GM12878 (cell line): ENCODE results near the gene ATG101. TPM values are rescaled to one million over a fixed set of nuclear protein-coding genes. Genes with fewer than 3 reads are reported as not detected.

Experiments
- BCL11A ChIP-seq: IDR thresholded peaks from 2 replicates; pipeline ENCODE4 v1.6.1; 2011; ENCODE audit warnings: low read depth, low read length
- BRCA1 ChIP-seq: IDR thresholded peaks from 2 replicates; pipeline ENCODE4 v1.6.1; 2011; ENCODE audit warnings: low read depth, low read length, improper control_type of control experiment
- CBFB ChIP-seq: IDR thresholded peaks from 2 replicates; pipeline ENCODE4 v1.6.1; 2016; ENCODE audit warnings: antibody characterized with exemption, low read depth
- CEBPB ChIP-seq, 2 experiments: fragments of 150-350 bp in 1 of 2; IDR thresholded peaks; 2 replicates each; pipeline ENCODE4 v1.6.1; 2012 to 2014; ENCODE audit warnings: low read depth in 2 of 2, low read length in 2 of 2, borderline replicate concordance in 1 of 2, inconsistent platforms in 1 of 2
- E2F4 ChIP-seq: IDR thresholded peaks from 2 replicates; pipeline ENCODE4 v1.6.1; 2012; ENCODE audit warnings: low read depth, low read length, improper control_type of control experiment
- EED ChIP-seq: sonication (generic); IDR thresholded peaks from 2 replicates; pipeline ENCODE4 v1.6.1; 2016; ENCODE audit warnings: antibody characterized with exemption, low read depth
- EGR1 ChIP-seq, 2 experiments: IDR thresholded peaks; 1 replicate in 1 of 2; 2 replicates in 1 of 2; pipeline ENCODE4 v1.6.1; 2011 to 2012; ENCODE audit warnings: low read depth in 2 of 2, low read length in 2 of 2, borderline replicate concordance in 1 of 2, mild to moderate bottlenecking in 1 of 2, moderate library complexity in 1 of 2
- EZH2 ChIP-seq: IDR thresholded peaks from 2 replicates; pipeline ENCODE4 v1.6.1; 2012; ENCODE audit warnings: low read depth, mild to moderate bottlenecking, control low read depth, inconsistent platforms, low read length, borderline replicate concordance; ENCODE audit not compliant: control insufficient read depth
- HDAC6 ChIP-seq: fragments of 200-600 bp; sonication (generic); IDR thresholded peaks from one replicate; pipeline ENCODE4 v1.8.0; 2017; ENCODE audit warnings: antibody characterized with exemption; ENCODE audit not compliant: unreplicated experiment
- IRF4 ChIP-seq: IDR thresholded peaks from 2 replicates; pipeline ENCODE4 v1.6.1; 2011; ENCODE audit warnings: low read depth, low read length
- JUND ChIP-seq: IDR thresholded peaks from 2 replicates; pipeline ENCODE4 v1.6.1; 2012; ENCODE audit warnings: low read depth, mild to moderate bottlenecking, low read length, improper control_type of control experiment, moderate library complexity
- LARP7 ChIP-seq: fragments of 450-650 bp; IDR thresholded peaks from 2 replicates; pipeline ENCODE4 v1.6.1; 2017; ENCODE audit warnings: mild to moderate bottlenecking
- MAX ChIP-seq: IDR thresholded peaks from 2 replicates; pipeline ENCODE4 v1.6.1; 2012; ENCODE audit warnings: low read depth, low read length, improper control_type of control experiment
- MEF2B ChIP-seq: fragments of 450-650 bp; IDR thresholded peaks from 2 replicates; pipeline ENCODE4 v1.6.1; 2018; ENCODE audit warnings: mild to moderate bottlenecking, moderate library complexity; ENCODE audit not compliant: partially characterized antibody, poor library complexity, severe bottlenecking
- NFXL1 ChIP-seq: fragments of 450-650 bp; IDR thresholded peaks from 2 replicates; pipeline ENCODE4 v1.6.1; 2017; ENCODE audit warnings: antibody characterized with exemption, mild to moderate bottlenecking, borderline replicate concordance
- NFYB ChIP-seq: IDR thresholded peaks from 2 replicates; pipeline ENCODE4 v1.6.1; 2011; ENCODE audit warnings: low read depth, mild to moderate bottlenecking, low read length, improper control_type of control experiment, moderate library complexity; ENCODE audit not compliant: insufficient read depth
- NR2C2 ChIP-seq: IDR thresholded peaks from 2 replicates; pipeline ENCODE4 v1.6.1; 2011; ENCODE audit warnings: borderline replicate concordance, low read depth; ENCODE audit not compliant: control insufficient read depth, insufficient read length
- NRF1 ChIP-seq: conservative IDR thresholded peaks from 2 replicates; pipeline ENCODE4 v1.6.1; 2011; ENCODE audit warnings: mild to moderate bottlenecking, low read depth, low read length, improper control_type of control experiment
- PAX5 ChIP-seq: IDR thresholded peaks from 2 replicates; pipeline ENCODE4 v1.6.1; 2011; ENCODE audit warnings: low read depth, low read length, borderline replicate concordance
- POLR2AphosphoS2 ChIP-seq: IDR thresholded peaks from 2 replicates; pipeline ENCODE4 v1.6.1; 2011; ENCODE audit warnings: low read depth, mild to moderate bottlenecking, low read length, improper control_type of control experiment, moderate library complexity
- RAD21 ChIP-seq: IDR thresholded peaks from 2 replicates; pipeline ENCODE4 v1.6.1; 2011; ENCODE audit warnings: mild to moderate bottlenecking, low read depth, low read length, moderate library complexity; ENCODE audit not compliant: insufficient read depth
- SIN3A ChIP-seq: IDR thresholded peaks from 2 replicates; pipeline ENCODE4 v1.6.1; 2012; ENCODE audit warnings: low read depth, low read length, improper control_type of control experiment
- SMARCA5 ChIP-seq: fragments of 450-650 bp; IDR thresholded peaks from 2 replicates; pipeline ENCODE4 v1.6.1; 2017; ENCODE audit warnings: mild to moderate bottlenecking
- TBL1XR1 ChIP-seq: IDR thresholded peaks from 2 replicates; pipeline ENCODE4 v1.6.1; 2012; ENCODE audit warnings: low read depth, low read length, improper control_type of control experiment
- ZNF217 ChIP-seq: fragments of 450-650 bp; IDR thresholded peaks from 2 replicates; pipeline ENCODE4 v1.6.1; 2017; ENCODE audit warnings: antibody characterized with exemption, mild to moderate bottlenecking
- ZNF274 ChIP-seq: IDR thresholded peaks from one replicate; pipeline ENCODE4 v1.8.0; 2011; ENCODE audit not compliant: insufficient read length, insufficient read depth
- ZNF384 ChIP-seq: IDR thresholded peaks from 2 replicates; pipeline ENCODE4 v1.6.1; 2012; ENCODE audit warnings: low read depth, mild to moderate bottlenecking, low read length, improper control_type of control experiment, borderline replicate concordance
- polyA plus RNA-seq, 11 experiments: library from polyadenylated mRNA; depleted of rRNA in 4 of 11; unstranded in 6 of 11; stranded (reverse) in 5 of 11; fragments of >200 nt; fragmentation: Nextera tagmentation in 4 of 11; fragmentation: Illumina TruSeq in 1 of 11; extraction: Ambion mirVana in 4 of 11; extraction: Trizol in 1 of 11; gene quantifications; 1 replicate in 1 of 11; 2 replicates in 10 of 11; pipeline versions ENCODE4 v1.2.1 to v1.2.3, GENCODE V29; 2011 to 2016; ENCODE audit warnings: inconsistent platforms in 2 of 11, missing spikeins in 2 of 11, low read depth in 1 of 11
- total RNA-seq, 4 experiments: library from RNA; depleted of rRNA in 3 of 4; stranded (reverse); fragments of >200 nt in 3 of 4; fragmentation: Illumina TruSeq in 1 of 4; extraction: Trizol in 1 of 4; gene quantifications; 2 replicates each; pipeline versions ENCODE4 v1.2.1 to v1.2.3, GENCODE V29; 2013 to 2021
- TF ChIP-seq, protein P1 (sequence below): fragments of 450-650 bp; IDR thresholded peaks from 2 replicates; pipeline ENCODE4 v1.6.1; 2017; ENCODE audit warnings: low read depth, mild to moderate bottlenecking, moderate library complexity

ATG101 gene
- total and polyA plus RNA-seq, 10 of the 15 experiments (the other 5 are each of a cell fraction or from before 2014, with no cell fraction given), result 2.7 to 49.8 (median 35.3) TPM

GRCh38 chr12:52073531-52074381 is 4.0 kb downstream of the ATG101 start (continued):
- TF ChIP-seq MAX, result no peak
- TF ChIP-seq NRF1, result no peak
- no peak for TF ChIP-seq PAX5
- TF ChIP-seq BRCA1, result no peak
- no peak for TF ChIP-seq ZNF274
- TF ChIP-seq BCL11A, result no peak
- no peak for TF ChIP-seq EGR1 (IDR thresholded peaks at IDR 0.05; ENCODE audit: borderline replicate concordance in 1 of 2, low read depth in 2 of 2, low read length in 2 of 2)
- no peak for TF ChIP-seq ZNF384
- TF ChIP-seq NR2C2, result no peak
- TF ChIP-seq NFXL1, result no peak
- no peak for TF ChIP-seq E2F4
- TF ChIP-seq RAD21, result no peak
- peak; percentile 93 for TF ChIP-seq MEF2B
- no peak for TF ChIP-seq EZH2
- no peak for TF ChIP-seq CEBPB (IDR thresholded peaks at IDR 0.05; ENCODE audit: borderline replicate concordance in 1 of 2, low read depth in 2 of 2, low read length in 2 of 2)
- 0 out of 2 replicates have a peak, but pooled peaks have one; percentile 14 for TF ChIP-seq LARP7
- TF ChIP-seq, protein P1, sequence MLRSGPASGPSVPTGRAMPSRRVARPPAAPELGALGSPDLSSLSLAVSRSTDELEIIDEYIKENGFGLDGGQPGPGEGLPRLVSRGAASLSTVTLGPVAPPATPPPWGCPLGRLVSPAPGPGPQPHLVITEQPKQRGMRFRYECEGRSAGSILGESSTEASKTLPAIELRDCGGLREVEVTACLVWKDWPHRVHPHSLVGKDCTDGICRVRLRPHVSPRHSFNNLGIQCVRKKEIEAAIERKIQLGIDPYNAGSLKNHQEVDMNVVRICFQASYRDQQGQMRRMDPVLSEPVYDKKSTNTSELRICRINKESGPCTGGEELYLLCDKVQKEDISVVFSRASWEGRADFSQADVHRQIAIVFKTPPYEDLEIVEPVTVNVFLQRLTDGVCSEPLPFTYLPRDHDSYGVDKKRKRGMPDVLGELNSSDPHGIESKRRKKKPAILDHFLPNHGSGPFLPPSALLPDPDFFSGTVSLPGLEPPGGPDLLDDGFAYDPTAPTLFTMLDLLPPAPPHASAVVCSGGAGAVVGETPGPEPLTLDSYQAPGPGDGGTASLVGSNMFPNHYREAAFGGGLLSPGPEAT, result peak; percentile 29; the same call in 1 of the 2 replicates
- no peak for TF ChIP-seq ZNF217
- no peak for TF ChIP-seq SIN3A
- no peak for TF ChIP-seq SMARCA5
- TF ChIP-seq IRF4, result 0 out of 2 replicates have a peak, but pooled peaks have one; percentile 32
- TF ChIP-seq CBFB, result no peak
- TF ChIP-seq JUND, result no peak
- TF ChIP-seq TBL1XR1, result no peak
- TF ChIP-seq EED, result peak; percentile 61; the same call in 1 of the 2 replicates
- TF ChIP-seq HDAC6, result no peak
- TF ChIP-seq NFYB, result no peak
- TF ChIP-seq POLR2AphosphoS2, result no peak
